Islet of Langerhans (tissue), 1 donor: ENCODE data around the gene CUL7.

Experiments used
- FAIRE-seq: peaks from one replicate; lab custom pipeline; 2011; peaks lifted over from hg19 to GRCh38; lab: Jason Lieb, UNC

Gene CUL7

DNA sequence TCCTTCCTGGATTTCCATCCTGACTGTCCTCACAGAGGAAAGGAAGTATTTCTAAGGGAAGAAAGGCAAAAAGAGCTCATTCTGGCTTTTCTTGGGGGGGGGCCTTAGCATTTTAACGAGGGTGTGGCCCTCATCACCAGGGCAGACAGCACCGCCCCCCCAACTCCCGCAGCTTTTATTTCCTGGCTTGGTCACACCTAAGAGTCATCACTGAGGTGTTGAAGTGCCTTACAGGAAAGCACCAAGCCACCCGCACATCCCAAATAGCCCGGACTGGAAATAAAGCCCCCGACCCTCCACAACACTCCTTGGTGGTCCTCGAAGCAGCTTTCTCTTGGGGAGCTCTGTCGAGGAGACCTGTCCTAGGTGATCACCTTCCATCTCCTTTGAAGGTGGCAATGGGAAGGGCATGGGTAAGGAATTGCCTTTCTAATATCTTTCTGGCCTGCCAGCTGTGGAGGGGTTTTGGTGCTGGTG, 23.7 kb upstream of the CUL7 start:
- FAIRE-seq, result no peak

DNA sequence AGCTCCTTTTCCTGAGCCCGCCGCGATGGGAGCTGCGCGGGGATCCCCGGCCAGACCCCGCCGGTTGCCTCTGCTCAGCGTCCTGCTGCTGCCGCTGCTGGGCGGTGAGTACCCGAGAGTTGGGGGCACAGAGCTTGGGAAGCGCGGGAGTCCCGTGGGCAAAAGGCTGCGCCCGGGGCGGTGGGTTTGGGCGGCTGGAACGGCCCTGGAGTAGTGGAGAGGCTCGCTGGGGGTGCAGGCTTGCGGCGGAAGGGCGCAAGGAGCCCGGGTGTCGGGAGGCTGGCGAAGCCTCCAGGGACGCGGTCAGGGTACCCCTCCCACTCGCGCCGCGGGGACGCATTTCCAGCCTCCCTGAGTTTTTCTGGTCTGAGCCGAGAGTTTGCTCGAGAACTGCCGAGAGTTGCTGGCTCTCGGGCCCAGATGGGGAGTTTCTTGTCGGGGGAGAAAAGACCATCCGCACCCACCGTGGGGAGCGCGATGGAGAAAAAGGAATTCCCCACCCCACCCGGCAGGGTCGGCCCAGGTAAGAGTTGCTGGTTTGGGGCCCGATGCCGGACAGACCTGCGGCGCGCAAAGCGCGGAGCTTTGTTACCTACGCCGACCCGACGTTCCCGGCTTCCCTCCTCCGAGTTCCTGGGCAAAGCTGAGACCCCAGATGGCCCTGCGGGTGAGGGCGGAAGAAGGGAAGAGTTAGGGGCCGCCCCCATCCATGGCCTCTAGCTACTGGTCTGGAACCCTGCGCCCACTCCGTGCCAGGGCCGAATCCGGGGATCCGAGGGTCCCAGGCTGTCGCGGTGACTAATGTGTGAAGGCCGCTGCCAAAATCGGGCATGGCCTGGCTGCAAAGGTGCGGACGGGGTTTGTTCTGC, 23.0 kb upstream of the CUL7 start:
- no peak for FAIRE-seq

DNA sequence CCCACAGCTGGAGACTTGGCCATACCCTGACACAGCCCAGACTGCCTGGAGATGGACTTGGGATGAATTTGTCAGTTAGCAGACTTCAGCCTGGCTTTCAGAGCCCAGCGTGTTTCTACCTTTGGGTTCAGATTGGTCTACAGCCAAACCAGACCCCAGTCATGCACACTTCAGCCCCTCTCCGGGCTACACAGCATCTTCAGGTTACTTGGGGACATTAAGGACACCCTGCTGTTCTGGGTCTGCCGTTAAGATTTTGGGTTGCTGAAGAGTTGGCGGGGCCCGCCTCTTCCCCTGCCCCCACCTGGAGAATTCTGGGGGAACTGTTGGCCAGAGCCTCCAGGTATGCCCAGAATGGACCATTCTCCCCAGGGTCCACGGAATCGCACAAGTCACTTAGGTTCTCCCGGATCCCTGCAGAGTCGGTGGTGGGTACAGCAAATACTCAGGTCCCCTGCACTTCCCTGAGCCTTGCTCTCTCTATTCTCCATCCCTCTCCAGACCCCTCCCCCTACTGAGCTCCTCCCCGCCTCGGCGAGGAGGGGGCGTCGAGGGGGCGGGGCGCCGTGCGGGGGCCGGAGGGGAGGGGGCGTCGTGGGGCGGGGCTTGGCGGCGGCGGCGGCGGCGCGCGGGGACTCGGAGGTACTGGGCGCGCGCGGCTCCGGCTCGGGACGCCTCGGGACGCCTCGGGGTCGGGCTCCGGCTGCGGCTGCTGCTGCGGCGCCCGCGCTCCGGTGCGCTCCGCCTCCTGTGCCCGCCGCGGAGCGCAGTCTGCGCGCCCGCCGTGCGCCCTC, 22.2 kb upstream of the CUL7 start, which contains the start of gene PTK7:
Gene PTK7 (plus strand): TSS at position 645 of the 794 bp plus-strand sequence. CDS start 175 bp downstream, outside the sequence.
- no peak for FAIRE-seq

DNA sequence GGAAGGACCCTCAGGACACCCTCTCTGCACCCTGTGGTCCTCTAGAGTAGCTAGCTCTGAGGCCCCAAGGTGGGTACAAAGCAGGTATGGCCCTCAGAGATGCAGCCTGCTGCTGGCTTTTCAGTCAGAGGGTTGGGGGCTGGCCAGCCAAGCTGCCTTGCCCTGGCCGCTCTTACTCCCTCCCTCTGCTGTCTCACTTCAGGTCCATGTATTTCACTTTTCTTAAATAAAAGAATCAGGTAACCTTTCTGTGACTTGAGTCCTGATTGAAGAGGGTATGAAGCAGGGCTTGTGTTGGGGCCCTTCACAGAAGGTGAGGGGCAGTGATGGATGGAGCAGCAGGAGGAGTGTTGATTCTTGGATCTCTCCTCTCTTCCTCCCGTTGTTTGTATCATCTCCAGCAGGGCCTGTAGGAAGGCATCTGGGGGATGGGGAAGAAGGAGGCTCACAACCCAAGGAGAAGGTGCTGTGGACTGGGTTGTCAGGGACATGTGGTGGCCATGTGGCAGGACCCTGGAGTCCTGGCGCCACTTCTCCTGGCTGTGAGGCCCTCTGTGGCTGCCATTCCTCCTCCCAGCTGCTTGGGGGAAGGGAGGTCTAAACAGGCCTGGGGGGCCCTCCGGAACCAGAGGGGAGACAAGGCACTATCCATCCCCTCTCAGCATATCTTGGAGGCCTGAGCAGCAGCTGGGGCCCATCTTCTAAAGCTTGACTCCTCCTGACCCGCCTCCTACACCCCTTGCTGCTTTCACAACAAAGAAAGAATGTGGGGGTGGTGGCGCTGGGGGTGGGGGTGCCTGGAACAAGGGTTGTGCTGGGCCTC, 21.4 kb upstream of the CUL7 start:
- FAIRE-seq, result no peak

DNA sequence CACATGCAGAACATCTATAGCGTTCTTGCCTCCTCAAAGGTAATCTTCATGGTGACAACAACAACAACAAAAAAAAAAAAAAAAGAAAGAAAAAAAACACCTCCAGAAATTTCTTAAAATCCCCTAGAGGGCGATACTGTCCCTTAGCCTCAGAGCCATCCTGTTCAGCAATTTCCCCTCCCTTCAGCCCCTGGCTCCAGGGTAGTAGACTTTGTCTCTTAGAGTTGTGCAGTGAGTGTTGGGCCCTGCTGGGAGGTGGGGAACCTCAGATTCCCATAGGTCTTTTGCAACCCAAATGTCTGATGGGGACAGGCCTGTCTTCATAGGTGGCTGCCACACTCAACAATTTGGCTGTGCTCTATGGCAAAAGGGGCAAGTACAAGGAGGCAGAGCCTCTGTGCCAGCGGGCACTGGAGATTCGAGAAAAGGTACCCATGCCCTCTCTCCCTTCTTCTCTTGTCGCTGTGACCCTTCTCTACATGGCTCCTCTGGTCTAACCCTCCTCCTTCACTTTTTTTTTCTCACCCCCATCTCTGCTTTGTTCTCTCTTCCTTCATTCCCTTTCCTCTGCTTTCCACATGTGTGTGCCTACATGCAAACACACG, 16.5 kb upstream of the CUL7 start:
- no peak for FAIRE-seq

DNA sequence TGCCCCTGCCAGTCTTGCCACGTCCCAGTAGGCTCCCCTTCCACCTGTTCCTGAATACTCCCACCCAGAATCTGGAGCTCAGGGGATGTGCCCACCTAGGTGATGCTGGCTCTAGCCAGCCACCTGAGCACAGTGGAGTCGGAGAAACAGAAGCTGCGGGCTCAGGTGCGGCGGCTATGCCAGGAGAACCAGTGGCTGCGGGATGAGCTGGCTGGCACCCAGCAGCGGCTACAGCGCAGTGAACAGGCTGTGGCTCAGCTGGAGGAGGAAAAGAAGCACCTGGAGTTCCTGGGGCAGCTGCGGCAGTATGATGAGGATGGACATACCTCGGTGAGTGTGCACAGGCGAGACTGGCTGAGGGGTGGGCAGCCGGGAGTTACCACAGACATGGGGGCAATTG, 9.2 kb upstream of the CUL7 start:
- no peak for FAIRE-seq

DNA sequence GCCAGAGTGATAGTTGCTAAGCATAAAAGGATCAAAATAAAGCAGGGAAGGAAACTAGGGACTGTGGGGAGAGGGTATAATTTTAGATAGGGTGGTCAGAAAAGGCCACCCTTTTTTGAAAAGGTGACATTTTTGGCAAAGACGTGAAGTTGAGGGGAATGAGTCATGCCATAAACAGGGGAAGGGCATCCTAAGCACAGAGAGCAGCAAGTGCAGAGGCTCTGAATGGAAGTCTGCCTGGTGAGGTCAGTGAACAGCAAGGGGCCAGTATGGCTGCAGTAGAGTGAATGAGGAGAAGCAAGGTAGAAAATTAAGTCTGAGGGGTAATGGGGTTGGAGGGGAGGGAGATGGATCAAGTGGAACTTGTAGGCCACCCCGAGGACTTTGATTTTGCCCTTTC, 8.2 kb upstream of the CUL7 start:
- no peak for FAIRE-seq

DNA sequence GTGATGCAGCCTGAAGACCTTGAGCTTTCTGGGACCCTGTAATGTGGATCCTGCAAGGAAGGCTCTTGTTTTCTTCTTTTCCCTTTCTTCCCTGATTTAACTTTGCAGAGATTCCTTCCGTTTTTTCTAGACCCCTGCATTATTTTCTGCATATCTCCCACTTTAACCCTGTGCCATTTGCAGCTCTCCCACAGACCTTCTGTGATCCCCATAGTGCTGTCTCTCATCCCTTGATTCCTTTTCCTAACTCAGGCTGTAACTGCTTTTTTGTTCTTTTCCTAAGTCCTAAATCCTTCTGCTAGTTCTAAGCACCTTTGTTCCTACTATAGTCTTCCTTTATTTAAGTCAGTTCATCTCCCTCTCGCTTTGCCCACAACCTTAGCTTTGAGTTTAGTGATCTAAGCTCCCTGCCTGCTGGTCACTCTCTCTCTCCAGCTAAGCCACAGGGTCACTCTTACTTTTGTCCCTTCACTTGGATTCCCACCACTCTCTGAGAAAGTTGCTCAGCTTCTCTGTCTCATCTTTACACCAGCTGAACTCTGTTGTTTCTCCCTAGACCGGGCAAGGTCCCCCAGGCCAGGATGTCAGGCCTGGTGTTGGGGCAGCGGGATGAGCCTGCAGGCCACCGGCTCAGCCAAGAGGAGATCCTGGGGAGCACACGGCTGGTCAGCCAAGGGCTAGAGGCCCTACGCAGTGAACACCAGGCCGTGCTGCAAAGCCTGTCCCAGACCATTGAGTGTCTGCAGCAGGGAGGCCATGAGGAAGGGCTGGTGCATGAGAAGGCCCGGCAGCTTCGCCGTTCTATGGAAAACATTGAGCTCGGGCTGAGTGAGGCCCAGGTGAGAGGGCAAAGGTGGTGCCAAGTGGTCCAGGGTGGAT, 7.3 kb upstream of the CUL7 start:
- FAIRE-seq, result no peak

DNA sequence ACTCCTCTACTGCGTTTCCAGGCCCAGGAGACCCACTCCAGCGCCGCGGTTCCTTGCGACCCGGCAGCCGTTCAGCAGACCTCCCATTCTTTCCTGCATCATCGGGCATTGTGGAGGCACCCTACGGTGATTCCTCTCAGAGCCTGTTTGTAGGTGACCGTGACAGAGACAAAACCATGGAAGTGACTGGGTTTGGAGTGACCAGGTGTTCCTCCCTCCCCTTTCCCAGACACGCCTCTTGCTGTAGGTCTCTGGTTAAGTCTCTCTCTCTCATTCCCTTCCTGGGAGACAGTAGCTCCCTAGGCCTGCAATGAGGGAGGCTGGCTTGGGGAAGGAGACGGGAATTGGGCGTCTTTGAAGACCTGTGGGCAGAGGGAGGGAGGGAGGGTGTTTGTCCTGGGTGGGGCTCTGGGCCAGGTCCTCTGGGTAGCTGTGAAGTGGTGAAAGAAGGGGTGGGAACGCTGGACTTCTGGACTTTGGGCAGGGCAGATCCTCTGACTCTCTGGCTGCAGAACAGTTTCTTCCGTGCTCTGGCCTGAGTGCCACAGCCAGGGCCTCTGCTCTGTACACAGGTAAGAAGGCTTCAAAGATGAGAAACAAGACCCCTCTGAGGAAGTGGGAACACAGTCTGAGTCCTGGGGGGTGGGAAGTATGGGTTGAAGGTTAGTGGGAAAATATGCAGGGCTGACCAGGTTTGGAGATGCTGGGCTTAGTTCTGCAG, 6.5 kb upstream of the CUL7 start:
- no peak for FAIRE-seq

DNA sequence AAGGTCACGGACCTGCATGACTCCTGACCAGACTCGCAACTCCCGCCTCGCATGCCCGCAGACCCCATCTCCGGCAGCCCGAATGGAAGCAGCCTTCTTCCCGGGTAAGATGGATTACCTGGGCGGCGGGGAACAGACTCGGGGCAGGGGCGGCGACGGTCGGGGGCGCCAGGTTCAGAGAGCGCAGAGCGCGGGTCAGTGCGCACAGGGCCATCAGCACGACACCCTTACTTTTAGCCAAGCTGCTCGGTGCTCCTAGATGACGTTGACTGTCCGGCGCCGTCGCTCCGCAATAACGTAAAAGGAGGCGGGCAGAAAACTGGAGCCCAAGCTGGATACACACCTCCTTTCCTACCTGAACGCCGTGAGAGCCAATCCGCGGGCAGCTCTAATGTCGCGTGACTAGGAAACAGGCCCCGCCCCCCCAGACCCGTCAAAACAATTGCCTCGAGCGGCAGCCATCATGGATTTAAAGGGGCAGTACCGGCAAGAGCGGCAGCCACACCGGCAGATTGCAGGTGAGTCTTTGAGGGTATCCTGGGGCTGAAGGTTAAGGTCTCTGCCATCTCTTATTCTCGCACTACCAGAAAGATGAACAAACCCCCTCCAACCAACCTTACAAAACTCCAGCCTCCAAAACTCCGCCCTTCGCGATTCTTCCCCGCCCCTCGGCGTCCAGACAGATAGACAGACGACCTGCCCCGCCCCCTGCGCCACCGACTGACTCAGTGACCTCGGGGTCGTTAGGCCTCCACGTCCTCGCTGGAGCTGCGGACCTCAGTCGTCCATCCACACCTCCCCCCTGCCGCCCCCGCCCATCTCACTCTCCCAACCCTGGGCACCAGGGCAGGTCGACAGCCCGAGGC, 5.8 kb upstream of the CUL7 start, which contains the start of the genes KLC4 and MRPL2:
Gene KLC4 (plus strand): TSS at position 464 of the 866 bp plus-strand sequence. CDS start 1,705 bp downstream, outside the sequence.
Gene MRPL2 (minus strand): TSS at position 267 of the 866 bp plus-strand sequence. CDS start 53 bp downstream, at position 214.
- FAIRE-seq, result peak; percentile 61

DNA sequence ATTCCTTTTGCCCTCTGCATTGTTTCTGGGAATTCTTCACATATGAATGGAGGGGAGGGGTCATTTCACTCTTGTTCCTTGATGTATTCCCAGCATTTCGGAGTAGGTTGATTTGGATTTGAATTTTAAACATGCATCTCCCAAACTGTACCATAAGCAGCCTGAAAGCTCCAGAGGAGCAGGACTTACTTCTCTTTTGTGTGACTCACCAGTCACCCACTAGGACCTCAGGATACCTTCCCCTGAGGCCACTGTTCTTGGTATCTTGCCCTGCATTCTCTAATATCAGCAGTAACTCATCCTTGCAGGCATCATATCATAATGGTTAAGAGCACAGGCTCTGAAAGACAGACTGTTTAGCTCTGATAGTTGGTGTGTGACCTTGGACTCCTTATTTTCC, 4.9 kb upstream of the CUL7 start:
- no peak for FAIRE-seq

DNA sequence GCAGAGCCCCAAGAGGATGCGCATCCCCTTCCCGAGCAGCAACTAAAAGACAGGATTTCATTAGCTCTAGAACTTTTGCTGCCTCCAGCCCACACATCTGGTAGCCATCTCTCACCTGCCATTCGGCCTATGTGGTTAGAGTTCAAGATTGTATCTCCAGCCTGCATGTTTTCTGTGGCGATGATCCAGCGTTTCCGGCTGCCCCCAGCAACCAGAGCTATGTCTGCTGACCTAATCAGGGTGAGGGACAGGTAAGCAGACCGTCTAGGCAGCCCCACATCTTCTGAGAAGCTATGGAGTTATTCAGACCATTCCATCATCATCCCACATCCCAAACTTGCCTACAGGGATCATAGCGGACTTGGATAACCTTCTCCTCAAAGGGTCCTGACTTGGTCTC, 2.3 kb upstream of the CUL7 start:
- FAIRE-seq, result no peak

DNA sequence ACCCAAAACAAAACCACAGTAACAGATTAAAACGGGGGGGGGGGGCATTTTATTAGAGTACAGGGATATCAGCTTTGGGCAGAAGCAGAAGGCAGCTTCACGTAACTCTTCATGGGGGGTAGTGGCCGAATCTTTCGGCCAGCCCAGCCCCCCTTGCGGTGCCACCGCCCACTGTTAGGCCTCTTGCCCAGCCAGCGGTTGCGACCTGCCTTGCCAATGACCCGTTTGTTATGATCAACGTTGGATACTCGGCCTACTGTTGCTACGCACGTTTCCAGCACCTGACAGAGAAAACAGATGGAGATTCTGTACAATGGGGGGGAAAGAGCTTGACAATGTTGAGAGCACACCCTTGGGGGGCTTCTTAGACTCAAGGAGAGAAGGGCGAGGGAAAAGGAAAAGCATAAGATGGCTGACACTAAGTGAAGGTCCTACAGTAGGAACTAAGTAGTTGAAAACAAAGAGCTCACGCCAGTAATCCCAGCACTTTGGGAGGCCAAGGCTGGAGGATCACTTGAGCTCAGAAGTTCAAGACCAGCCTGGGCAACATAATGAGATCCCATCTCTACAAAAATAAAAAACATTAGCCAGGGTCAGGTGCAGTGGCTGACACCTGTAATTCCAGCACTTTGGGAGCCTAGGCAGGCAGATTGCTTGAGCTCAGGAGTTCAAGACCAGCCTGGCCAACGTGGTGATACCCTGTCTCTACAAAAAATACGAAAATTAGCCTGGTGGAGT, 724 bp upstream of the CUL7 start:
- FAIRE-seq, result no peak

DNA sequence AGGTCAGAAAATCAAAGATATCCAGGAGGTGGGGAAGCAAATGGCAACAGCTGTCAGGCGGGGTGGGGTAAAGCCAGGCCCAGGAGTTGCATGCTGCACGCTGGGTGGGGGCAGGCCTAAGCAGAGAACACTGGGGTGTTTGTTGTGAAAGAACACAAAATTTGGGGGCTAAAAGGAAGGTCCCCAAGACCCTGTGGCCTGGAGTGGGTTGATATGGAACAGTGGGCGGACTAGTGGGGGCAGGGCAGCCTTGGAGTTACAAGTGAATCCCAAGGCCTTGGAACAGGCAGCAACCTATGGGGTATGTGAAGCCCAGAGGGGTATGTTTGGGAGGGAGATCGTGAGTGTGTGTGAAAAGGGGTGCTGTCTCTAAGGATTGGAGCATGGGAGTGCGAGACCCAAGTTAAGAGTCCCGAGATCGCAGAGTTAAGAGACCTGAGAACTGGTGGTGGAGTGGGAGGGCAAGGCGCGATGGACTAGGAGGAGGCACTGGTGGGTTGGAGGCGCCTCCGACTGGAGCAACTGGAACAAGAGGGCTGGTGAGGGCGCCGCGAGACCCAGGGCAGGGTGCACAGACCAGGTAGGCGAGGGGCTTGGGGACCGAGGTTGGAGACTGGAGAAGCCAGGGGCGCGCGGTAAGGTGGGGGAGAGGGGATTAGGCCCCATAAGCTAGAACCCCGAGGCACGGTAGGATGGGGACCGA, 658 bp downstream of the CUL7 start:
- FAIRE-seq, result no peak

DNA sequence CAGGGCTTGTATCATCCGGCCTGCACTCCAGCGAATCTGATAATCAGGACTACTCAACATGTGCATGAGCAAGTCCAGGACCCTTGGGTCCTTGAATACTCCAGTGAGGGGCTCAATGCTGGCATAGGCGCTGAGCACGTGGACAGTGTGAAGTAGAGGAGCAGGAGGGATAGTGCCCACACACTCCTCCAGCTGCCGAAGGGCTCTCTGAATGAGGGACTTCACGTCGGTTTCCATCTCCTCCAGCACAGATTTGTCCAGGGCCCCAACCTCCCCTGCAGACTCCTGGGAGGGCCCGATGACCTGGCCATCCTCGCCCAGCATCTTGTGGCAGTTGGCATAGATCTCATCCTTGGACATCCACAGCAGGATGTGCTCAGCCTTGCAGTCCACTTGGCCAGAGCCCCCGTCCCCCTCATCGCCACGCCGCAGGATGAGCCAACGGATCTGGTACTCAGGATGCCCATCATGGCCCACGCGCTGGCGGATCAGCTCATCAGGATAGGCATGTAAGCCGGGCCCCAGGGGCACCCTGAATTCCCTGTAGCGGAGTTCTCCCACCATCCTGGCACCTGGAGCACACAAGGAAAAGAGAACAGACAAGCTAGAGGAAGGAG, 1.3 kb downstream of the CUL7 start:
- FAIRE-seq, result no peak

DNA sequence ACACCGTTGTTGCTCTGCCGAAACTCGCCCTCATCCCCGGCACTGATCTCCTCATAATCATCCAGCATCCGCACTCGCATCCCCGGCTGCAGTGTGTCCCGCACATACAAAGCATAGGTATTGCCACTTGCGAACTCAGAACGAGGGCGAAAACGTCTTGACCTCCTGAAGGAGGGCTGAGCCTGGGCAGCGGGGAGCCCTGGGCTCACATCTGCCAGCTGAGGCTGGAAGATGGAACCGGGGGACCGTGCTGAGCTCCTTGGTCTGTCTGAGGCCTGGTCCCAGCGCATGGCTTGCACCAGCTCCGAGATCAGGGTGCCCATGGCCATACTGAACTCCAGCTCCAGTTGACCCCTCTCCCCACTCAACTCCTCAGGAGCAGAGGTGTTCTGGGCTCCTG, 2.7 kb downstream of the CUL7 start:
- no peak for FAIRE-seq

DNA sequence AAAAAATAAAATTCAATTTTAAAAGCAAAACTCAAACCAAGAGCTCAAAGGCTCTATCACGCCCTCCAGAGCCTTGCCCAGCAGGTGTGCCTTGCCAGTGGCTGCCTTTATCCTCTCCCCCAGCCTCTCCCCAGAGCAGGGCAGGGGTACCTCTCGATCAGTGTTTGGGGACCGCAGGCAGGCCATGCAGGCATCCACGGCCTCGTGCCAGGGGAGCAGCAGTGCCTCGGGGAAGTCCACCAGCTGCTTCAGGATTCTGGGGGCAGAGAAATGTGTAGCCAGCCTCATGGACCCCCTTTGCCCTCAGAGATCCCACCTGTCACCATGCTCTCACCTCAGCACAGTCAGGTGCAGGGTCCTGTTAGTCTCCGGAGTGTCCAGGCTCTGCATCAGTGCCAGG, 5.7 kb downstream of the CUL7 start:
- no peak for FAIRE-seq
